Bronchial epithelial cell (primary cell): Measurements from ENCODE around the gene SLC18A2. TPM values are rescaled to one million over a fixed set of nuclear protein-coding genes. Genes with fewer than 3 reads are reported as not detected.

Experiments used
- DNase-seq: peaks from one replicate; pipeline ENCODE4 v3.0.0-alpha.2; 2010; ENCODE audit warnings: low read depth
- FAIRE-seq: peaks from 2 replicates; lab custom pipeline; 2011; peaks lifted over from hg19 to GRCh38; lab: Jason Lieb, UNC
- H3K27me3 ChIP-seq: 2 replicates; pipeline ENCODE4 v1.5.1; 2011; ENCODE audit warnings: low read length; ENCODE audit not compliant: control insufficient read depth, insufficient read depth
- H3K36me3 ChIP-seq: 2 replicates; pipeline ENCODE4 v1.5.1; 2011; ENCODE audit warnings: low read length; ENCODE audit not compliant: control insufficient read depth, insufficient read depth
- H3K4me3 ChIP-seq: 2 replicates; pipeline ENCODE4 v1.5.1; 2011; ENCODE audit warnings: mild to moderate bottlenecking, low read depth, low read length, control low read depth
- CTCF ChIP-seq: IDR thresholded peaks from 2 replicates; pipeline ENCODE4 v1.5.1; 2011; ENCODE audit warnings: mild to moderate bottlenecking, moderate library complexity, low read length, control low read depth, inconsistent platforms; ENCODE audit not compliant: insufficient read depth, severe bottlenecking
- total RNA-seq: library from RNA; depleted of rRNA; stranded (reverse); fragments of >200 nt; gene quantifications from 2 replicates; pipeline ENCODE4 v1.2.1, GENCODE V29; 2014

SLC18A2 gene
- total RNA-seq, 1 donor from 2014 or later: not detected

GRCh38 chr10:117262291-117262902 lies 21.5 kb downstream of the SLC18A2 start:
- no peak for TF ChIP-seq CTCF
- Histone ChIP-seq H3K4me3 (no peak overlapping the region), H3K36me3 (no peaks in the 10 kb centered on the region), H3K27me3 (no peaks in the 10 kb centered on the region)
- no peak for FAIRE-seq
- peak; percentile 7 for DNase-seq

- Histone ChIP-seq H3K27me3 (no peaks in the 10 kb centered on the region), H3K4me3 (no peak overlapping the region), H3K36me3 (no peaks in the 10 kb centered on the region)
- no peak for DNase-seq
- no peak for TF ChIP-seq CTCF
- FAIRE-seq: no peak
These were observed 22.0 kb downstream of the SLC18A2 start for GRCh38 chr10:117262903-117263293.

GRCh38 chr10:117264782-117265181 lies 23.9 kb downstream of the SLC18A2 start:
- Histone ChIP-seq H3K4me3 (no peak overlapping the region), H3K27me3 (no peaks in the 10 kb centered on the region), H3K36me3 (no peaks in the 10 kb centered on the region)
- FAIRE-seq: no peak
- no peak for TF ChIP-seq CTCF
- DNase-seq: no peak

GRCh38 chr10:117266400-117266799 lies 25.5 kb downstream of the SLC18A2 start:
- DNase-seq: no peak
- Histone ChIP-seq H3K27me3 (no peaks in the 10 kb centered on the region), H3K36me3 (no peaks in the 10 kb centered on the region), H3K4me3 (no peak overlapping the region)
- no peak for TF ChIP-seq CTCF
- FAIRE-seq: no peak

- no peak for TF ChIP-seq CTCF
- H3K36me3 ChIP-seq: no peaks in the 10 kb centered on the region
- DNase-seq (no peak), FAIRE-seq (no peak)
- no peak overlapping the region for H3K4me3 ChIP-seq
- no peaks in the 10 kb centered on the region for H3K27me3 ChIP-seq
These were observed 25.9 kb downstream of the SLC18A2 start for GRCh38 chr10:117266812-117267211.

- Histone ChIP-seq H3K36me3 (no peaks in the 10 kb centered on the region), H3K27me3 (no peaks in the 10 kb centered on the region), H3K4me3 (no peak overlapping the region)
- no peak for TF ChIP-seq CTCF
- no peak for FAIRE-seq
- DNase-seq: no peak
These were observed 27.3 kb downstream of the SLC18A2 start for GRCh38 chr10:117268258-117268657.
